ENCODE results near the gene ZGLP1.

ZGLP1 gene

DNA sequence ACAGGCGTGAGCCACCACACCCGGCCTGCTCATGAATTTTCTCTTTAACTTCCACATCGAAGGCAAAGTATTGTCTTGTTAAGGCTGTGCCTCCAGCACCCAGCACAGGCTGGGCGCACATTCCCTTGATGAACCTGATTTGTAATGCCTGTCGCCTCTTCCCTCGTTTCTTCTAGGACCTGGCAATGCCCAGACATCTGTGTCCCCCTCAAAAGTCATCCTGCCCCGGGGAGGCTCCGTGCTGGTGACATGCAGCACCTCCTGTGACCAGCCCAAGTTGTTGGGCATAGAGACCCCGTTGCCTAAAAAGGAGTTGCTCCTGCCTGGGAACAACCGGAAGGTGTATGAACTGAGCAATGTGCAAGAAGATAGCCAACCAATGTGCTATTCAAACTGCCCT, 35.0 kb downstream of the ZGLP1 start:
- DNase-seq, result no peak

DNA sequence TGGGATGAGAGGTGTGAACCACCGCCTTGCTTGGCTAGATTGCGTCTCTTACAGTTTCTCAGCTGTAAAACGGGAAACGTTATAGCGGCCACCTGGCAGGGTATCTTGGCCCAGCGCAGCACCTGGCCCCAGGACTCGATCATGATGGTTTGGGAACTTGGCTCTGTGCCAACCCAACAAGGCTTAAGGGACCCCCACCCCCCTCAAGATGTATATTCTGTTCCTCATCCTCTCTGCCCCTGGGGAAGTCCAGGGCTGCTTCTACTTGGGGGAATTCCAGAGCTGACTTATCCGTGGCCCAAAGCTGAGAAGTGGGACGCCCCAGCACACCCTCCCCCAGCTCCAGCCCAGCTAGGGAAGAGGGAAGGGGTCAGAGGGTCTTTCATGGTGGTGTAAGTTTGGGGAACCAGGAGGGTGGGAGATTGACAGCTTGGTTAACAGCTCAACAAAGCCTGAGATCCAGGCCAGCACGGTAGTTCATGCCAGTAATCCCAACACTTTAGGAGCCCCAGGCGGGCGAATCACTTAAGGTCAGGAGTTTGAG, 38.0 kb downstream of the ZGLP1 start:
- no peak for DNase-seq

DNA sequence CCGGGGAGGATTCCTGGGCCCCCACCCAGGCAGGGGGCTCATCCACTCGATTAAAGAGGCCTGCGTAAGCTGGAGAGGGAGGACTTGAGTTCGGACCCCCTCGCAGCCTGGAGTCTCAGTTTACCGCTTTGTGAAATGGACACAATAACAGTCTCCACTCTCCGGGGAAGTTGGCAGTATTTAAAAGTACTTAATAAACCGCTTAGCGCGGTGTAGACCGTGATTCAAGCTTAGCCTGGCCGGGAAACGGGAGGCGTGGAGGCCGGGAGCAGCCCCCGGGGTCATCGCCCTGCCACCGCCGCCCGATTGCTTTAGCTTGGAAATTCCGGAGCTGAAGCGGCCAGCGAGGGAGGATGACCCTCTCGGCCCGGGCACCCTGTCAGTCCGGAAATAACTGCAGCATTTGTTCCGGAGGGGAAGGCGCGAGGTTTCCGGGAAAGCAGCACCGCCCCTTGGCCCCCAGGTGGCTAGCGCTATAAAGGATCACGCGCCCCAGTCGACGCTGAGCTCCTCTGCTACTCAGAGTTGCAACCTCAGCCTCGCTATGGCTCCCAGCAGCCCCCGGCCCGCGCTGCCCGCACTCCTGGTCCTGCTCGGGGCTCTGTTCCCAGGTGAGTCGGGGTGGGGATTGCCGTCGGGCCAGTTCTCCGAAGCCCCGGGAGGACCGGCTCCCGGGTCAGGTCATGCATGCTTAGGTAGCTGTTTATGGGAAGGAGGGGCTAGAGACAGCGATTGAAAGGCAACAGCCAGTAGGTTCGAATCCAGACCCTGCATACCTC, 38.8 kb downstream of the ZGLP1 start, which contains the start of gene ICAM1:
TSS of gene ICAM1 (plus strand) at position 505 of the 779 bp plus-strand sequence. CDS start at position 545, 40 bp downstream.
- peak; percentile 29 for DNase-seq

DNA sequence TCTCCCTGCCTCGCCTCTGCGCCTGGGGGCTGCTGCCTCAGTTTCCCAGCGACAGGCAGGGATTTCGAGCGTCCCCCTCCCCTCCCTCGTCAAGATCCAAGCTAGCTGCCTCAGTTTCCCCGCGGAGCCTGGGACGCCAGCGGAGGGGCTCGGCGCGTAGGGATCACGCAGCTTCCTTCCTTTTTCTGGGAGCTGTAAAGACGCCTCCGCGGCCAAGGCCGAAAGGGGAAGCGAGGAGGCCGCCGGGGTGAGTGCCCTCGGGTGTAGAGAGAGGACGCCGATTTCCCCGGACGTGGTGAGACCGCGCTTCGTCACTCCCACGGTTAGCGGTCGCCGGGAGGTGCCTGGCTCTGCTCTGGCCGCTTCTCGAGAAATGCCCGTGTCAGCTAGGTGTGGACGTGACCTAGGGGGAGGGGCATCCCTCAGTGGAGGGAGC, 39.4 kb downstream of the ZGLP1 start:
- no peak for DNase-seq

DNA sequence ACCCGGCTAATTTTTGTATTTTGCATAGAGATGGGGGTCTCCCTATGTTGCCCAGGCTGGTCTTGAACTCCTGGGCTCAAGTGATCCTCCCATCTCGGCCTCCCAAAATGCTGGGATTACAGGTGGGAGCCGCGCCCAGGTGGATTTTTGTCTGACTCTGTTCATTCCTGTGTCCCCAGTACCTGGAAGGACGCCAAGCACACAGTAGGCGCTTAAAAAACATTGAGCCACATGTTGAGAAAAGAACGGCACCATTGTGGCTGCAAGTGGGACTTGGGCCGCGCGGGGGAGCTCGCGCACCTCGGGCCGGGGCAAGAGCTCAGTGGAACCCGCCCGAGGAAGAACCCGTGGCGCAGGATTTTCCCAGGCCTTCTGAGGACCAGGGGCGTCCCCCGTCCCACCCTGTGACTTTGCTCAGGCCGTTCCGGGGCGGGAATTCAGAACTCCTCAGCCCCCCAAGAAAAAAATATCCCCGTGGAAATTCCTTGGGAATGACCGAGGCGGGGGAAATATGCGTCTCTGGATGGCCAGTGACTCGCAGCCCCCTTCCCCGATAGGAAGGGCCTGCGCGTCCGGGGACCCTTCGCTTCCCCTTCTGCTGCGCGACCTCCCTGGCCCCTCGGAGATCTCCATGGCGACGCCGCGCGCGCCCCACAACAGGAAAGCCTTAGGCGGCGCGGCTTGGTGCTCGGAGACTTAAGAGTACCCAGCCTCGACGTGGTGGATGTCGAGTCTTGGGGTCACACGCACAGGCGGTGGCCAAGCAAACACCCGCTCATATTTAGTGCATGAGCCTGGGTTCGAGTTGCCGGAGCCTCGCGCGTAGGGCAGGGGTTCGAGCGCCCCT, 40.1 kb downstream of the ZGLP1 start:
- peak; percentile 45 for DNase-seq

DNA sequence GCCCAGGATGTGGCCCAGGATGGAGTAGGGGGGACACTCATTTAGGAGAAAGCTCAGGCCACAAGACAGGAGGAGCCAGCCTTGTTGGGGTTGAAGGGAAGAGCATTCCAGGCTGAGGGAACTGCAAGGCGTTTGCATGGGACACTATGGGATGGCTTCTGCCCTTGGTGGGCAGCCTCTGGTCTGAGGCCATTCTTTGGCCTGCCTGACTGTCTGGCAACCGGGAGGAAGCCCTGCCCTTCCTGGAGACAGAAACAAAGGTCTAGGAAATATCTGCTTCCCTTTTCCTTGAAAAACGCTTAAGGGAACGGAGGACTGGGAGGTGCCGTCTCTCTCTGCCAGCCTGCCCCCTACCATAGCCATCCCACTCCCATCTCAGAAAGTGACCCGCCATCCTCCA, 41.5 kb downstream of the ZGLP1 start:
- no peak for DNase-seq

DNA sequence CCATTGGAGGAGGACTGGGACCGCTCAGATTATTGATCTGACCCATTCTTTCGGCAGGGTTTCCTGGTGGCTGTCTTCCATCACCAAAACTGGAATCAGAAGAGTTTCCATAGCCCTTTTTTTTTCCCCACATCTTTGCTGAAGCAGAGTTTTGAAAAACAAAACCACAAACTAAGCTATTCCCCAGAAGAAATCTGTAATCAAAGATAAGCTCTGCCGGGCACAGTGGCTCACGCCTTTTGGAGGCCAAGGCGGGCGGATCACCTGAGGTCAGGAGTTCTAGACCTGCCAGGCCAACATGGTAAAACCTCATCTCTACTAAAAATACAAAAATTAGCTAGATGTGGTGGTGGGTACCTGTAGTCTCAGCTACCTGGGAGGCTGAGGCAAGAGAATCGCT, 42.9 kb downstream of the ZGLP1 start:
- DNase-seq, result no peak

DNA sequence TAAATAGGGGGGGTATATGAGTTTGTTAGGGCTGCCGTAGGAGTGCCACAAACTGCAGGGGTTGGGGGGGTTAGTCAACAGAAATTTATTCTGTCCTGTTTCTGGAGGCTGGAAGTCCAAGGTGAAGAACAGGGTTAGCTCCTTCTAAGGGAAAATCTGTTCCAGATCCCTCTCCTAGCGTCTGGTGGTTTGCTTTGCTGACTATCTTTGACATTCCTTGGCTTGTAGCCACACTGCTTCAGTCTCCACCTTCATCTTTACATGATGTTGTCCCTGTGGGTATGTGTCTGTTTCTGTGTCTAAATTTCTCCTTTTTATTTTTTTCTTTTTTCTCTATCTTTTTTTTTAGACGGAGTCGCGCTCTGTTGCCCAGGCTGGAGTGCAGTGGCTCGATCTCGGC, 46.8 kb downstream of the ZGLP1 start:
- no peak for DNase-seq

DNA sequence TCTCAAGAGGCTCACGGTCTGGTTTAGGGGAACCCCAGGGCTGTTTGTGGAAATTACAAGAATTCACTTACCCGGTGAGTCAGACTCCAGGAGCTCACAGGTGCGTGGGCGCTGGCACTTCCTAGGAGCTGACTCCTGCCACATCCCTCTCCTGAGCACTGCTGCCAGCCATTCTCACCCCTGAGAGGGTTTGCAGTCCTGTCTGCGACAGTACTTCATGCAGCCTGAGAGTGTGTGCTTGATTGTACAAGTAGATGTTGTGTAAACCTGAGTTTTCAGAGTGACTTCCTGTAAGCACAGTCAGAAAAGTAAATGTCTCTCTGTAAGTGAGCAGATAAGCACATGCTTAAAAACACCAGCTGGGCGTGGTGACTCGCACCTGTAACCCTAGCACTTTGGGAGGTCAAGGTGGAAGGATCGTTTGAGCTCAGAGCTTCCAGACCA, 49.5 kb downstream of the ZGLP1 start:
- DNase-seq, result no peak

DNA sequence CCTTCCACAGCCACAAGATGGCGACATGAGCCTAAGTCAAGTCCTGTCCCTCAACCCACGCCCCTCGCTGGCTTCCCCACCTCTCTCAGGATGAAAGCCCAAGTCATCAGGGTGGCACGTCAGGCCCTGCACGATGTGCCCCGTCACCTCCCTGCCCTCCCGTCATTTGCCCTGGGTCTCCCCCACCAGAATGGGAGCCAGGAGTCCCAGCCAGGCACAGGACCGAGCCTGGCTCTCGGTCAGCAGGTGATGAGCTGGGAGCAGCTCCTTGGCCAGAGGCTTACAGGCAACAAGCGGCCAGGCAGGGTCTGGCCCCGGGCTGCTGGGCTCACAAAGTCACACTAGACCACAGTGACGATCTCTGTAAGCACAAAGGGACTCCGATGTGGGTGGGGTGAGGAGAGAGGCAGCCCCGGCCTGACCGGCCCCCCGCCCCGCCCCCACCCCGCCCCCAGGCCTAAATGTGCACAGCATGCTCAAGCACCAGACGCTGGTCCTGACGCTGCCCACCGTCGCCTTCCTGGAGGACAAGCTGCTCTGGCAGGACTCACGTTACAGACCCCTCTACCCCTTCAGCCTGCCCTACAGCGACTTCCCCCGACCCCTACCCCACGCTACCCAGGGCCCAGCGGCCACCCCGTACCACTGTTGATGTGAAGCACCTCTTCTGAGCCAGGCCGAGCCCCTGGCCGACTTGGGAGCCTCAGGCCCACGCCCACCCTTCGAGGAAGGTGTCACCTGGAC, 50.3 kb downstream of the ZGLP1 start:
- DNase-seq, result peak; percentile 82

DNA sequence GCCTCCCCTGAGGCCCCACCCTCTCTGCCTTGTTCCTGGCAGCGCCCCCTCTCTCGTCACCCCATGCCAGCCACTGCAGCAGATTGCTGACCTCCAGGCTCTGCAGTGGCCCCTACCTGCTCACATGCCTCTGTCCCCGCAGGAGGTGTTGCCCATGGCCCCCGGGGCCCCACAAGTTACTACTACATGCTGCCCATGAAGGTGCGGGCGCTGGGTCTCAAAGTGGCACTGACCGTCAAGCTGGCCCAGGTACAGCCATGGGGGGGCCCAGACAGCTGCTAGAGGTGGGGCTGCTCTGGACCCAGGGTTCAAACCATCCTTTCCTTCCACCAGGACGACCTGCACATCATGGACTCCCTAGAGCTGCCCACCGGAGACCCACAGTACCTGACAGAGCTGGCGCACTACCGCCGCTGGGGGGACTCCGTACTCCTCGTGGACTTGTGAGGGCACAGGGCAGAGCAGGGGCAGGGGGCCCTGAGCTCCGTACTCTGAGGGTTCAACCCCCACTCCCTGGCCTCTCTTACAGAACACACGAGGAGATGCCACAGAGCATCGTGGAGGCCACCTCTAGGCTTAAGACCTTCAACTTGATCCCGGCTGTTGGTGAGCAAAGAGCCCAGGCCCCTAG, 51.4 kb downstream of the ZGLP1 start:
- DNase-seq, result no peak

DNA sequence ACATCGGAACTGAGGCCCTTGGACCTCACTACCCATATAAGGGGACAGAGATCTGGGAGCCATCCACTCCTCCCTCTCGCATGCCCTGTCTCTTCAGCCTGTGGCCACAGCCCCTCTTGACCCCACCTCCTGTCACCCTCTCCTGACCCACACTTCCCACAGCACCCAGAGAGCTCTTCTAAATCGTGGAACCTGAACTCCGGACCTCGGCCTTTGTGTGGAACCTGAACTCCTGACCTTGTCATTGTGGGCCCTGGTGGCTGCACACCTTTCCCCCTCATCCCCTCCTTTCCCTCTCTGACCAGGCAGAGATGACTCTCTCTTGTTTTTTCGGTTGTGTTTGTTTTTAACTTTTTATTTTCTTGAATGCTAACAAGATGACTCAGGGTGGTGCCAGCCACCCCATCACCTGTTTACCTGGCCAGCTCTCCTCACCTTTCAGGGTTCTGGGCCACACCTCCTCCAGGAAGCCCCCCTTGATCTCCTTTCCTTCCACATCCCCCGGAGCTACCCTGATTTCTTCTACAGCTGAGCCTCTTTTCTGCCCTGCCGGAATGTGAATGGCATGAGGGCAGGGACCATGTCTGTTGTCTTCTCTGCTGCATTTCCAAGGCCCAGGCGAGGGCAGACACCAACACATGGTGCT, 52.5 kb downstream of the ZGLP1 start:
- DNase-seq, result no peak

DNA sequence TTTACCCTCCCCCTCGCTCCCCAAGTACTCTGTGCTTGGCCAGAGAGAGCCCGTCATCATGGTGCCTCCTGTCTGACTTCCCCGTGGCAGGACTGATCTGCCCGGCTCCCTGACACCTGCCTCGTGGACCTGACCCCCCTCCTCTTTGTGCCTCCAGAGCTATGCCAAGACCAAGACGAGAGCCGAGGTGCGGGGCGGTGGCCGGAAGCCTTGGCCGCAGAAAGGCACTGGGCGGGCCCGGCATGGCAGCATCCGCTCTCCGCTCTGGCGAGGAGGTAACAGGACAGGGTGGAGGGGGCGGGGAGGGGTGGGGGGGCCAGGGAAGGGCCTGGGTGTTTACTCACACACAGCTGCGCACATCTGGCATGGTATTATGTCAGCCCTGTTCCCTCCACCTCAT, 53.1 kb downstream of the ZGLP1 start:
- no peak for DNase-seq

DNA sequence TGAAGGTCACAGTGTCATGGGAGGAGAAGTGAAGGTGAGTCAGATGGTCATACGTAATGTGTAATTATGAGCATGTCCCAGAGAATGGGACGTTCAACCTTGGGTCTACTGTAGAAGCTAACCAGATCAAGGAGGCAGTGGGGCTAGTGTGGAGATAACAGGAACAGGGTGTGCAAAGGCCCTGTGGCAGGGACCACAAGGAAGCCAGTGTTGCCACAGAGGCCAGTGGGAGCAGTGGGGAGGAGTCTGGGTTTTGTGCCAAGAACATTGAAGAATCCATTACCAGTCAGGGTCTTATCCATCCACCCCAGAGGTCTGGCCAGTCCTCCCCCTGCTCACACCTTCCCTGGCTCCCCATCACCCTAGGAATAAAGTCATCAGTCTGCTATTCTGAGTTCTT, 54.3 kb downstream of the ZGLP1 start:
- DNase-seq, result no peak

Measured in COR-L47 (cell line).